GM23338 (cell line): Measurements from ENCODE around the gene CYSLTR2. TPM values are rescaled to one million over a fixed set of nuclear protein-coding genes. Genes with fewer than 3 reads are reported as not detected.

Experiments
- ATAC-seq: fragments of 200-7000 bp; cut with Tn5 transposase; 3 replicates; pipeline ENCODE4 v1.9.1; 2020
- DNase-seq: peaks from one replicate; pipeline ENCODE4 v3.0.0-alpha.2; 2015; ENCODE audit warnings: low spot score
- H2AFZ ChIP-seq: fragments of 200-600 bp; sonication (generic); 2 replicates; pipeline ENCODE4 v1.8.0; 2016; ENCODE audit warnings: antibody characterized with exemption, mild to moderate bottlenecking, moderate library complexity
- H3F3A ChIP-seq: fragments of 200-600 bp; sonication (generic); replicated peaks from 2 replicates; pipeline ENCODE4 v1.8.0; 2017; ENCODE audit warnings: antibody characterized with exemption, mixed run types, low read depth
- H3K27ac ChIP-seq: fragments of 200-600 bp; sonication (generic); 2 replicates; pipeline ENCODE4 v1.6.1; 2016; ENCODE audit warnings: low read depth
- H3K27me3 ChIP-seq: fragments of 200-600 bp; sonication (generic); 2 replicates; pipeline ENCODE4 v1.8.0; 2016; ENCODE audit warnings: mild to moderate bottlenecking, mixed run types, moderate library complexity; ENCODE audit not compliant: insufficient read depth
- H3K36me3 ChIP-seq: fragments of 200-600 bp; sonication (generic); 2 replicates; pipeline ENCODE4 v1.8.0; 2016; ENCODE audit warnings: mild to moderate bottlenecking; ENCODE audit not compliant: insufficient read depth
- H3K4me1 ChIP-seq: fragments of 200-600 bp; sonication (generic); 2 replicates; pipeline ENCODE4 v1.8.0; 2016; ENCODE audit warnings: mild to moderate bottlenecking, moderate library complexity; ENCODE audit not compliant: insufficient read depth
- H3K4me2 ChIP-seq: fragments of 200-600 bp; sonication (generic); 2 replicates; pipeline ENCODE4 v1.7.1; 2017; ENCODE audit warnings: mixed run types
- H3K4me3 ChIP-seq: fragments of 200-600 bp; sonication (generic); 2 replicates; pipeline ENCODE4 v1.6.1; 2016; ENCODE audit warnings: mixed run types
- H3K79me2 ChIP-seq: fragments of 200-600 bp; sonication (generic); replicated peaks from 2 replicates; pipeline ENCODE4 v1.8.0; 2017; ENCODE audit warnings: mild to moderate bottlenecking; ENCODE audit not compliant: insufficient read depth
- H3K9me2 ChIP-seq: fragments of 200-600 bp; sonication (generic); 2 replicates; pipeline ENCODE4 v1.8.0; 2017; ENCODE audit not compliant: insufficient read depth
- H4K20me1 ChIP-seq: fragments of 200-600 bp; sonication (generic); replicated peaks from 2 replicates; pipeline ENCODE4 v1.8.0; 2017; ENCODE audit warnings: mild to moderate bottlenecking; ENCODE audit not compliant: insufficient read depth
- H3K27ac Mint-ChIP-seq: 2 replicates; pipeline ENCODE4 v1.8.0; 2020; ENCODE audit warnings: inconsistent platforms, mild to moderate bottlenecking, moderate library complexity, mixed read lengths
- H3K27me3 Mint-ChIP-seq: 3 replicates; pipeline ENCODE4 v1.8.0; 2022; ENCODE audit warnings: low read depth, mild to moderate bottlenecking, moderate library complexity, mixed read lengths, inconsistent platforms; ENCODE audit not compliant: insufficient read depth, poor library complexity
- H3K36me3 Mint-ChIP-seq: 3 replicates; pipeline ENCODE4 v1.8.0; 2021; ENCODE audit warnings: low read depth, mild to moderate bottlenecking, inconsistent platforms, moderate library complexity, mixed read lengths
- H3K4me1 Mint-ChIP-seq: 3 replicates; pipeline ENCODE4 v1.8.0; 2020; ENCODE audit warnings: mild to moderate bottlenecking, inconsistent platforms, mixed read lengths
- H3K4me3 Mint-ChIP-seq: 3 replicates; pipeline ENCODE4 v1.8.0; 2021; ENCODE audit warnings: moderate library complexity, mild to moderate bottlenecking, inconsistent platforms, mixed read lengths
- H3K9me3 Mint-ChIP-seq: 3 replicates; pipeline ENCODE4 v1.8.0; 2020; ENCODE audit warnings: moderate library complexity, mild to moderate bottlenecking, inconsistent platforms, mixed read lengths
- CREB1 ChIP-seq: fragments of 250-450 bp; sonication (Bioruptor Pico); IDR thresholded peaks from 2 replicates; pipeline ENCODE4 v1.5.0; 2020; ENCODE audit warnings: low read depth, mild to moderate bottlenecking, moderate library complexity
- EZH2 ChIP-seq: fragments of 200-600 bp; sonication (generic); IDR thresholded peaks from one replicate; pipeline ENCODE4 v1.8.0; 2017; ENCODE audit warnings: antibody characterized with exemption, mild to moderate bottlenecking, low read depth; ENCODE audit not compliant: unreplicated experiment
- EZH2phosphoT487 ChIP-seq: fragments of 200-600 bp; sonication (generic); IDR thresholded peaks from one replicate; pipeline ENCODE4 v1.8.1; 2018; ENCODE audit warnings: antibody characterized with exemption; ENCODE audit not compliant: unreplicated experiment
- JUNB ChIP-seq: IDR thresholded peaks from one replicate; pipeline ENCODE4 v1.6.1; 2016; ENCODE audit warnings: antibody characterized with exemption; ENCODE audit not compliant: unreplicated experiment
- NANOG ChIP-seq: IDR thresholded peaks from 2 replicates; pipeline ENCODE4 v1.6.1; 2016; ENCODE audit warnings: antibody characterized with exemption, borderline replicate concordance
- POLR2AphosphoS5 ChIP-seq: IDR thresholded peaks from 2 replicates; pipeline ENCODE4 v1.6.1; 2016; ENCODE audit warnings: antibody characterized with exemption, low read depth
- STAT1 ChIP-seq: IDR thresholded peaks from one replicate; pipeline ENCODE4 v1.6.1; 2016; ENCODE audit warnings: antibody characterized with exemption; ENCODE audit not compliant: unreplicated experiment
- ZNF114 ChIP-seq: fragments of 250-450 bp; sonication (Bioruptor Pico); IDR thresholded peaks from 2 replicates; pipeline ENCODE4 v1.5.0; 2020; ENCODE audit warnings: mild to moderate bottlenecking, moderate library complexity
- ZNF331 ChIP-seq: fragments of 250-450 bp; sonication (Bioruptor Pico); IDR thresholded peaks from 2 replicates; pipeline ENCODE4 v1.5.0; 2020; ENCODE audit warnings: low read depth, mild to moderate bottlenecking, moderate library complexity
- polyA plus RNA-seq: library from polyadenylated mRNA; unstranded; fragments of >200 nt; fragmentation: Nextera tagmentation; extraction: Ambion mirVana; gene quantifications from 2 replicates; pipeline ENCODE4 v1.2.1, GENCODE V29; 2016
- total RNA-seq: library from RNA; depleted of rRNA; stranded (reverse); fragments of >200 nt; shearing (Covaris generic); gene quantifications from 2 replicates; pipeline ENCODE4 v1.2.3, GENCODE V29; 2014
- TF ChIP-seq, protein P1 (sequence below): fragments of 250-450 bp; sonication (Bioruptor Pico); IDR thresholded peaks from 2 replicates; pipeline ENCODE4 v1.5.0; 2020; ENCODE audit warnings: mild to moderate bottlenecking, moderate library complexity
- TF ChIP-seq, protein P2 (sequence below): IDR thresholded peaks from 2 replicates; pipeline ENCODE4 v1.6.1; 2016; ENCODE audit warnings: antibody characterized with exemption
- TF ChIP-seq, protein P3 (sequence below): IDR thresholded peaks from one replicate; pipeline ENCODE4 v1.6.1; 2018; ENCODE audit warnings: antibody characterized with exemption; ENCODE audit not compliant: unreplicated experiment
- TF ChIP-seq, protein P4 (sequence below), 2 experiments: fragments of 200-600 bp in 1 of 2; sonication (generic) in 1 of 2; conservative IDR thresholded peaks; 2 replicates each; pipeline versions ENCODE4 v1.5.1 to v1.6.1; 2016 to 2017; ENCODE audit warnings: antibody characterized with exemption in 2 of 2, low read depth in 2 of 2, mild to moderate bottlenecking in 2 of 2, moderate library complexity in 1 of 2

Gene CYSLTR2
- total and polyA plus RNA-seq, 2 experiments from 2014 or later = not detected

DNA sequence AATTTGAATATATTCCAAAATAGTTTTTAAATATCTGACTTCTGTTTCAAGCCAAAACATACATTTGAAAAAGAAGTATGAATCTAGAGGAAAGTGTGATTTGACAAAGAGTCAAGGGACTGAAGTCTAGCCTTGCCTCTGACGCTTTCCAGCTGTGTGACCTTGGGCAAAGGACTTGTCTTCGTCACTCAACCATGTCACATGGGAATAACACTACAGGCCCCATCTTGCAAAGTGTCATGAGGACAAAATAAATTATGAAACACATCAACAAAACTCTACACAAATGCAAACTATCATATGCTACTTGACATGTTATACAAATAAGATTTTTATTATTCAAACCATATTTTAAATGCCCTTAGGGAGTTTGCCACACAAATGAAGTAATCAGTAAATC lies 73.0 kb downstream of the CYSLTR2 start:
- Mint-ChIP-seq H3K27ac (no peak overlapping the region), H3K27me3 (peaks cover 2% of the 10 kb centered on the region), H3K4me3 (no peak overlapping the region), H3K36me3 (no peaks in the 10 kb centered on the region), H3K9me3 (peaks cover 11% of the 10 kb centered on the region; the same call in 1 of the 3 replicates), H3K4me1 (peaks cover 12% of the 10 kb centered on the region)
- H3F3A ChIP-seq = no peaks in the 10 kb centered on the region
- no peaks in the 10 kb centered on the region for H3K79me2 ChIP-seq
- H4K20me1 ChIP-seq = no peaks in the 10 kb centered on the region
- H3K9me2 ChIP-seq = peaks cover 6% of the 10 kb centered on the region; the same call in 1 of the 2 replicates
- no peak overlapping the region for H3K4me3 ChIP-seq
- no peak overlapping the region for H3K4me2 ChIP-seq
- DNase-seq (no peak), ATAC-seq (no peak)
- TF ChIP-seq CREB1 (CRISPR knock-in tag) (no peak), NANOG (no peak), ZNF331 (CRISPR knock-in tag) (no peak), ZNF114 (CRISPR knock-in tag) (no peak), POLR2AphosphoS5 (no peak), EZH2phosphoT487 (no peak), STAT1 (no peak), JUNB (no peak), EZH2 (no peak)
- TF ChIP-seq, protein P1, sequence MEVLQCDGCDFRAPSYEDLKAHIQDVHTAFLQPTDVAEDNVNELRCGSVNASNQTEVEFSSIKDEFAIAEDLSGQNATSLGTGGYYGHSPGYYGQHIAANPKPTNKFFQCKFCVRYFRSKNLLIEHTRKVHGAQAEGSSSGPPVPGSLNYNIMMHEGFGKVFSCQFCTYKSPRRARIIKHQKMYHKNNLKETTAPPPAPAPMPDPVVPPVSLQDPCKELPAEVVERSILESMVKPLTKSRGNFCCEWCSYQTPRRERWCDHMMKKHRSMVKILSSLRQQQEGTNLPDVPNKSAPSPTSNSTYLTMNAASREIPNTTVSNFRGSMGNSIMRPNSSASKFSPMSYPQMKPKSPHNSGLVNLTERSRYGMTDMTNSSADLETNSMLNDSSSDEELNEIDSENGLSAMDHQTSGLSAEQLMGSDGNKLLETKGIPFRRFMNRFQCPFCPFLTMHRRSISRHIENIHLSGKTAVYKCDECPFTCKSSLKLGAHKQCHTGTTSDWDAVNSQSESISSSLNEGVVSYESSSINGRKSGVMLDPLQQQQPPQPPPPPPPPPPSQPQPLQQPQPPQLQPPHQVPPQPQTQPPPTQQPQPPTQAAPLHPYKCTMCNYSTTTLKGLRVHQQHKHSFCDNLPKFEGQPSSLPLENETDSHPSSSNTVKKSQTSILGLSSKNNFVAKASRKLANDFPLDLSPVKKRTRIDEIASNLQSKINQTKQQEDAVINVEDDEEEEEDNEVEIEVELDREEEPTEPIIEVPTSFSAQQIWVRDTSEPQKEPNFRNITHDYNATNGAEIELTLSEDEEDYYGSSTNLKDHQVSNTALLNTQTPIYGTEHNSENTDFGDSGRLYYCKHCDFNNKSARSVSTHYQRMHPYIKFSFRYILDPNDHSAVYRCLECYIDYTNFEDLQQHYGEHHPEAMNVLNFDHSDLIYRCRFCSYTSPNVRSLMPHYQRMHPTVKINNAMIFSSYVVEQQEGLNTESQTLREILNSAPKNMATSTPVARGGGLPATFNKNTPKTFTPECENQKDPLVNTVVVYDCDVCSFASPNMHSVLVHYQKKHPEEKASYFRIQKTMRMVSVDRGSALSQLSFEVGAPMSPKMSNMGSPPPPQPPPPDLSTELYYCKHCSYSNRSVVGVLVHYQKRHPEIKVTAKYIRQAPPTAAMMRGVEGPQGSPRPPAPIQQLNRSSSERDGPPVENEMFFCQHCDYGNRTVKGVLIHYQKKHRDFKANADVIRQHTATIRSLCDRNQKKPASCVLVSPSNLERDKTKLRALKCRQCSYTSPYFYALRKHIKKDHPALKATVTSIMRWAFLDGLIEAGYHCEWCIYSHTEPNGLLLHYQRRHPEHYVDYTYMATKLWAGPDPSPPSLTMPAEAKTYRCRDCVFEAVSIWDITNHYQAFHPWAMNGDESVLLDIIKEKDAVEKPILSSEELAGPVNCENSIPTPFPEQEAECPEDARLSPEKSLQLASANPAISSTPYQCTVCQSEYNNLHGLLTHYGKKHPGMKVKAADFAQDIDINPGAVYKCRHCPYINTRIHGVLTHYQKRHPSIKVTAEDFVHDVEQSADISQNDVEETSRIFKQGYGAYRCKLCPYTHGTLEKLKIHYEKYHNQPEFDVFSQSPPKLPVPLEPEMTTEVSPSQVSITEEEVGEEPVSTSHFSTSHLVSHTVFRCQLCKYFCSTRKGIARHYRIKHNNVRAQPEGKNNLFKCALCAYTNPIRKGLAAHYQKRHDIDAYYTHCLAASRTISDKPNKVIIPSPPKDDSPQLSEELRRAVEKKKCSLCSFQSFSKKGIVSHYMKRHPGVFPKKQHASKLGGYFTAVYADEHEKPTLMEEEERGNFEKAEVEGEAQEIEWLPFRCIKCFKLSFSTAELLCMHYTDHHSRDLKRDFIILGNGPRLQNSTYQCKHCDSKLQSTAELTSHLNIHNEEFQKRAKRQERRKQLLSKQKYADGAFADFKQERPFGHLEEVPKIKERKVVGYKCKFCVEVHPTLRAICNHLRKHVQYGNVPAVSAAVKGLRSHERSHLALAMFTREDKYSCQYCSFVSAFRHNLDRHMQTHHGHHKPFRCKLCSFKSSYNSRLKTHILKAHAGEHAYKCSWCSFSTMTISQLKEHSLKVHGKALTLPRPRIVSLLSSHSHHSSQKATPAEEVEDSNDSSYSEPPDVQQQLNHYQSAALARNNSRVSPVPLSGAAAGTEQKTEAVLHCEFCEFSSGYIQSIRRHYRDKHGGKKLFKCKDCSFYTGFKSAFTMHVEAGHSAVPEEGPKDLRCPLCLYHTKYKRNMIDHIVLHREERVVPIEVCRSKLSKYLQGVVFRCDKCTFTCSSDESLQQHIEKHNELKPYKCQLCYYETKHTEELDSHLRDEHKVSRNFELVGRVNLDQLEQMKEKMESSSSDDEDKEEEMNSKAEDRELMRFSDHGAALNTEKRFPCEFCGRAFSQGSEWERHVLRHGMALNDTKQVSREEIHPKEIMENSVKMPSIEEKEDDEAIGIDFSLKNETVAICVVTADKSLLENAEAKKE (CRISPR knock-in tag) = no peak
- TF ChIP-seq, protein P2, sequence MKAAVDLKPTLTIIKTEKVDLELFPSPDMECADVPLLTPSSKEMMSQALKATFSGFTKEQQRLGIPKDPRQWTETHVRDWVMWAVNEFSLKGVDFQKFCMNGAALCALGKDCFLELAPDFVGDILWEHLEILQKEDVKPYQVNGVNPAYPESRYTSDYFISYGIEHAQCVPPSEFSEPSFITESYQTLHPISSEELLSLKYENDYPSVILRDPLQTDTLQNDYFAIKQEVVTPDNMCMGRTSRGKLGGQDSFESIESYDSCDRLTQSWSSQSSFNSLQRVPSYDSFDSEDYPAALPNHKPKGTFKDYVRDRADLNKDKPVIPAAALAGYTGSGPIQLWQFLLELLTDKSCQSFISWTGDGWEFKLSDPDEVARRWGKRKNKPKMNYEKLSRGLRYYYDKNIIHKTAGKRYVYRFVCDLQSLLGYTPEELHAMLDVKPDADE = no peak
- TF ChIP-seq, protein P3, sequence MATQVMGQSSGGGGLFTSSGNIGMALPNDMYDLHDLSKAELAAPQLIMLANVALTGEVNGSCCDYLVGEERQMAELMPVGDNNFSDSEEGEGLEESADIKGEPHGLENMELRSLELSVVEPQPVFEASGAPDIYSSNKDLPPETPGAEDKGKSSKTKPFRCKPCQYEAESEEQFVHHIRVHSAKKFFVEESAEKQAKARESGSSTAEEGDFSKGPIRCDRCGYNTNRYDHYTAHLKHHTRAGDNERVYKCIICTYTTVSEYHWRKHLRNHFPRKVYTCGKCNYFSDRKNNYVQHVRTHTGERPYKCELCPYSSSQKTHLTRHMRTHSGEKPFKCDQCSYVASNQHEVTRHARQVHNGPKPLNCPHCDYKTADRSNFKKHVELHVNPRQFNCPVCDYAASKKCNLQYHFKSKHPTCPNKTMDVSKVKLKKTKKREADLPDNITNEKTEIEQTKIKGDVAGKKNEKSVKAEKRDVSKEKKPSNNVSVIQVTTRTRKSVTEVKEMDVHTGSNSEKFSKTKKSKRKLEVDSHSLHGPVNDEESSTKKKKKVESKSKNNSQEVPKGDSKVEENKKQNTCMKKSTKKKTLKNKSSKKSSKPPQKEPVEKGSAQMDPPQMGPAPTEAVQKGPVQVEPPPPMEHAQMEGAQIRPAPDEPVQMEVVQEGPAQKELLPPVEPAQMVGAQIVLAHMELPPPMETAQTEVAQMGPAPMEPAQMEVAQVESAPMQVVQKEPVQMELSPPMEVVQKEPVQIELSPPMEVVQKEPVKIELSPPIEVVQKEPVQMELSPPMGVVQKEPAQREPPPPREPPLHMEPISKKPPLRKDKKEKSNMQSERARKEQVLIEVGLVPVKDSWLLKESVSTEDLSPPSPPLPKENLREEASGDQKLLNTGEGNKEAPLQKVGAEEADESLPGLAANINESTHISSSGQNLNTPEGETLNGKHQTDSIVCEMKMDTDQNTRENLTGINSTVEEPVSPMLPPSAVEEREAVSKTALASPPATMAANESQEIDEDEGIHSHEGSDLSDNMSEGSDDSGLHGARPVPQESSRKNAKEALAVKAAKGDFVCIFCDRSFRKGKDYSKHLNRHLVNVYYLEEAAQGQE = no peak
- TF ChIP-seq, protein P4, sequence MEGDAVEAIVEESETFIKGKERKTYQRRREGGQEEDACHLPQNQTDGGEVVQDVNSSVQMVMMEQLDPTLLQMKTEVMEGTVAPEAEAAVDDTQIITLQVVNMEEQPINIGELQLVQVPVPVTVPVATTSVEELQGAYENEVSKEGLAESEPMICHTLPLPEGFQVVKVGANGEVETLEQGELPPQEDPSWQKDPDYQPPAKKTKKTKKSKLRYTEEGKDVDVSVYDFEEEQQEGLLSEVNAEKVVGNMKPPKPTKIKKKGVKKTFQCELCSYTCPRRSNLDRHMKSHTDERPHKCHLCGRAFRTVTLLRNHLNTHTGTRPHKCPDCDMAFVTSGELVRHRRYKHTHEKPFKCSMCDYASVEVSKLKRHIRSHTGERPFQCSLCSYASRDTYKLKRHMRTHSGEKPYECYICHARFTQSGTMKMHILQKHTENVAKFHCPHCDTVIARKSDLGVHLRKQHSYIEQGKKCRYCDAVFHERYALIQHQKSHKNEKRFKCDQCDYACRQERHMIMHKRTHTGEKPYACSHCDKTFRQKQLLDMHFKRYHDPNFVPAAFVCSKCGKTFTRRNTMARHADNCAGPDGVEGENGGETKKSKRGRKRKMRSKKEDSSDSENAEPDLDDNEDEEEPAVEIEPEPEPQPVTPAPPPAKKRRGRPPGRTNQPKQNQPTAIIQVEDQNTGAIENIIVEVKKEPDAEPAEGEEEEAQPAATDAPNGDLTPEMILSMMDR (conservative IDR thresholded peaks at IDR 0.05; ENCODE audit: low read depth in 2 of 2) = no peak
- no peaks in the 10 kb centered on the region for H3K36me3 ChIP-seq
- H3K27me3 ChIP-seq = no peaks in the 10 kb centered on the region
- H3K27ac ChIP-seq = no peak overlapping the region
- H3K4me1 ChIP-seq = peaks cover 2% of the 10 kb centered on the region; the same call in 1 of the 2 replicates
- H2AFZ ChIP-seq = no peak overlapping the region
